Neural progenitor cell (in vitro differentiated cells): ENCODE data around the gene ASZ1. TPM values are rescaled to one million over a fixed set of nuclear protein-coding genes. Genes with fewer than 3 reads are reported as not detected.

Source experiments
- DNase-seq: peaks from one replicate; pipeline ENCODE4 v3.0.0-alpha.2; 2016; ENCODE audit warnings: low spot score
- H2AFZ ChIP-seq: fragments of 200-600 bp; sonication (generic); replicated peaks from 2 replicates; pipeline ENCODE4 v1.6.1; 2016; ENCODE audit warnings: antibody characterized with exemption
- H3F3A ChIP-seq: fragments of 200-600 bp; sonication (generic); 2 replicates; pipeline ENCODE4 v1.6.1; 2016; ENCODE audit warnings: antibody characterized with exemption, low read depth
- H3K27ac ChIP-seq: fragments of 200-600 bp; sonication (generic); 2 replicates; pipeline ENCODE4 v1.5.1; 2016; ENCODE audit warnings: mild to moderate bottlenecking
- H3K27me3 ChIP-seq: fragments of 200-600 bp; sonication (generic); 2 replicates; pipeline ENCODE4 v1.6.1; 2016; ENCODE audit warnings: mild to moderate bottlenecking, moderate library complexity
- H3K36me3 ChIP-seq: fragments of 200-600 bp; sonication (generic); 2 replicates; pipeline ENCODE4 v1.5.1; 2016
- H3K4me1 ChIP-seq: fragments of 200-600 bp; sonication (generic); 2 replicates; pipeline ENCODE4 v1.6.1; 2016; ENCODE audit warnings: mixed run types
- H3K4me2 ChIP-seq: fragments of 200-600 bp; sonication (generic); 2 replicates; pipeline ENCODE4 v1.6.1; 2016
- H3K4me3 ChIP-seq: fragments of 200-600 bp; sonication (generic); 2 replicates; pipeline ENCODE4 v1.5.1; 2016
- H3K79me2 ChIP-seq: fragments of 200-600 bp; sonication (generic); 2 replicates; pipeline ENCODE4 v1.6.1; 2016; ENCODE audit warnings: low read depth
- H3K9ac ChIP-seq: fragments of 200-600 bp; sonication (generic); 2 replicates; pipeline ENCODE4 v1.6.1; 2016
- H3K9me3 ChIP-seq: fragments of 200-600 bp; sonication (generic); 2 replicates; pipeline ENCODE4 v1.5.1; 2016; ENCODE audit warnings: low read depth
- H4K20me1 ChIP-seq: fragments of 200-600 bp; sonication (generic); 2 replicates; pipeline ENCODE4 v1.6.1; 2016; ENCODE audit warnings: low read depth
- H3K27ac Mint-ChIP-seq: 3 replicates; pipeline ENCODE4 v1.8.0; 2021; ENCODE audit warnings: mixed read lengths
- H3K27me3 Mint-ChIP-seq: 2 replicates; pipeline ENCODE4 v1.8.0; 2022; ENCODE audit warnings: low read depth, mild to moderate bottlenecking, inconsistent platforms, moderate library complexity, mixed read lengths; ENCODE audit not compliant: insufficient read depth
- H3K36me3 Mint-ChIP-seq: 3 replicates; pipeline ENCODE4 v1.8.0; 2021; ENCODE audit warnings: mixed read lengths
- H3K4me1 Mint-ChIP-seq: 3 replicates; pipeline ENCODE4 v1.8.0; 2021; ENCODE audit warnings: mixed read lengths
- H3K4me3 Mint-ChIP-seq: 3 replicates; pipeline ENCODE4 v1.8.0; 2021; ENCODE audit warnings: mild to moderate bottlenecking, moderate library complexity, mixed read lengths
- H3K9me3 Mint-ChIP-seq: 3 replicates; pipeline ENCODE4 v1.8.0; 2020; ENCODE audit warnings: mixed read lengths
- EZH2 ChIP-seq: fragments of 200-600 bp; sonication (generic); IDR thresholded peaks from 2 replicates; pipeline ENCODE4 v1.6.1; 2017; ENCODE audit warnings: antibody characterized with exemption, mild to moderate bottlenecking, moderate library complexity
- EZH2phosphoT487 ChIP-seq: fragments of 200-600 bp; sonication (generic); IDR thresholded peaks from 2 replicates; pipeline ENCODE4 v1.6.1; 2017; ENCODE audit warnings: antibody characterized with exemption
- total RNA-seq: library from RNA; depleted of rRNA; stranded (reverse); fragments of >200 nt; gene quantifications from 2 replicates; pipeline ENCODE4 v1.2.3, GENCODE V29; 2015; ENCODE audit warnings: low replicate concordance
- TF ChIP-seq, protein P1 (sequence below): fragments of 200-600 bp; sonication (generic); IDR thresholded peaks from 2 replicates; pipeline ENCODE4 v1.5.1; 2017; ENCODE audit warnings: antibody characterized with exemption, mild to moderate bottlenecking

Gene ASZ1
- total RNA-seq, 1 donor from 2014 or later, result not detected

DNA sequence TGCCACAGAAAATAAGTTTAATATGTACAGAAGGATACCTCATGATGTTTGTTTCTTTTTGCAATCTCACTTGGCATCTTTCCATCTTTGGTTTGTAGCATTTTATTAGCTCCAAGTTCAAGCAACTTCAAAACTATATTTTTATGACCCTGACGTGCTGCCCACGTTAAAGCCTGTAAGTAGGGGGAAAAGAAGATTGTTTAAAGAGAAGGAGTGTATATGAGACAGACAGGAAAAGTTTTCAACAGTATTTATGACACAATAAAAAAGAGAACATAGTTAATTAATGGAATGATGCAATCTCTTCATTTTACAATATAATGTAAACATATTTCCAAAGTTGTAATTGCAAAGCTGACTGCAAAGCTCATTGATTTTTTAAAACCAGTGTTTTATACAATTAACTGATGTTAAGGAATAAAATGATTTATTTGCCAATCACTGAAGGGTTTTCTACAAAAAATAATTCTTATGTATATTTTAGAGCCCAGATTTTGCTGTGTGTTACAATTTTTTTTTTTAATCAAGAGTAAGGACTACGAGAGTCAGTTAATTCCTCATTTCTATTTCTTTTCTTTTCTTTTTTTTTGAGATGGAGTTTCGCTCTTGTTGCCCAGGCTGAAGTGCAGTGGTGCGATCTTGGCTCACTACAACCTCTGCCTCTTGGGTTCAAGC lies 42.5 kb downstream of the ASZ1 start:
- H3K9me3 ChIP-seq, result no peaks in the 10 kb centered on the region
- TF ChIP-seq EZH2, result no peak
- no peak for TF ChIP-seq EZH2phosphoT487
- TF ChIP-seq, protein P1, sequence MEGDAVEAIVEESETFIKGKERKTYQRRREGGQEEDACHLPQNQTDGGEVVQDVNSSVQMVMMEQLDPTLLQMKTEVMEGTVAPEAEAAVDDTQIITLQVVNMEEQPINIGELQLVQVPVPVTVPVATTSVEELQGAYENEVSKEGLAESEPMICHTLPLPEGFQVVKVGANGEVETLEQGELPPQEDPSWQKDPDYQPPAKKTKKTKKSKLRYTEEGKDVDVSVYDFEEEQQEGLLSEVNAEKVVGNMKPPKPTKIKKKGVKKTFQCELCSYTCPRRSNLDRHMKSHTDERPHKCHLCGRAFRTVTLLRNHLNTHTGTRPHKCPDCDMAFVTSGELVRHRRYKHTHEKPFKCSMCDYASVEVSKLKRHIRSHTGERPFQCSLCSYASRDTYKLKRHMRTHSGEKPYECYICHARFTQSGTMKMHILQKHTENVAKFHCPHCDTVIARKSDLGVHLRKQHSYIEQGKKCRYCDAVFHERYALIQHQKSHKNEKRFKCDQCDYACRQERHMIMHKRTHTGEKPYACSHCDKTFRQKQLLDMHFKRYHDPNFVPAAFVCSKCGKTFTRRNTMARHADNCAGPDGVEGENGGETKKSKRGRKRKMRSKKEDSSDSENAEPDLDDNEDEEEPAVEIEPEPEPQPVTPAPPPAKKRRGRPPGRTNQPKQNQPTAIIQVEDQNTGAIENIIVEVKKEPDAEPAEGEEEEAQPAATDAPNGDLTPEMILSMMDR, result no peak
- H3K27me3 ChIP-seq, result no peaks in the 10 kb centered on the region
- Mint-ChIP-seq H3K27ac (no peak overlapping the region), H3K36me3 (no peaks in the 10 kb centered on the region), H3K9me3 (peaks cover 11% of the 10 kb centered on the region), H3K4me1 (no peaks in the 10 kb centered on the region), H3K4me3 (no peak overlapping the region), H3K27me3 (no peaks in the 10 kb centered on the region)
- no peaks in the 10 kb centered on the region for H4K20me1 ChIP-seq
- no peaks in the 10 kb centered on the region for H3K36me3 ChIP-seq
- no peak for DNase-seq
- H3K79me2 ChIP-seq, result no peaks in the 10 kb centered on the region
- H3F3A ChIP-seq, result no peaks in the 10 kb centered on the region
- no peak overlapping the region for H3K4me2 ChIP-seq
- no peak overlapping the region for H2AFZ ChIP-seq
- H3K4me3 ChIP-seq, result no peak overlapping the region
- H3K9ac ChIP-seq, result no peak overlapping the region
- no peaks in the 10 kb centered on the region for H3K4me1 ChIP-seq
- no peak overlapping the region for H3K27ac ChIP-seq

DNA sequence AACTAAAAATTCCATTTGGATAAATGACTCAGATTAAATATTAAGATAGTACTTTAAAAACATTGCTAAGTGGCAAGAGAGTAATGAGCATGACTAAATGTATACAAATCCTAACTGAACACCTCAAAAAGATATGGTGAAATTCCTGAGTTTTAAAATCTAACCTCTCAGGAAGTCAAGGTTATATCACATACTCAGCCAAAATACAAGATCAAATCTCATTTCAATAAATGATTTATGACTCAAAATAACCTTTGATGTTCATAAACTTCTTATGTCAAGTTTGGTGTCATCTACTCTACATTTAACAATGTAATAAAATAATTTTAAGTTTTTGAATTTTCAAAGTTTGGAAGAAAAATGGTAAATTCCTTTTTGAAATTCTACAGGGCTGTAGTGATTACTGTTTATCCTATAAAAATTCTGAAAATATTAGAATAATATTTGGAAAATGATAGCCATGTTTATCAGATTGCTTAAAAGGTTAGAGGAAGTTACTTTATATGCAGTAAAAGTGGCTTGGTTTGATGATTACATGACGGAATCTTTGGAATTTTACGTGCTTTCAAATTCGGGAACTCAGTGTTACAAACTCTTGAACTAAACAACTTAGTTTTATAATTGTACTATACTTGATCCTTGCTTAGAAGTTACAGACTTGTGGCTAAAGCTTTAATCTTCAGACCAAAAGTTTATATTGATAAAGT lies 43.7 kb downstream of the ASZ1 start:
- H3K4me3 Mint-ChIP-seq, result no peak overlapping the region
- no peaks in the 10 kb centered on the region for H3K27me3 Mint-ChIP-seq

DNA sequence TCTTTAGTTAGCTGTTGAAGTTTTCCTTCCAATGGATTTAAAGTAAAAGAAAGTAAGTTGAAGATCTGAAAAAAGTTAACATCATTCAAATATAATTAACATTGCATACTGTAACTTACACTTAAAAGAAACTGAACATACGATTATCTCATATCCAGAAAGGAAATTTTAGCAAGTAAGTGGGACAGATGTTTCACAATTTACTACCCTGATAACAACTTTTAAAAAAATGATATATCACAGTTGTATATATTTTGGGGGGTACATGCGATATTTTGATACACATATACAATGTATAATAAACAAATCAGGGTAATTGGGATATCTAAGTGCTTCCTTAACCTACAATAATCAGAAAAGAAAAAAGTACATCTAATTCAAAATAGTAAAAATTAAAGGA lies 44.2 kb downstream of the ASZ1 start:
- TF ChIP-seq, protein P1, result no peak
- no peak for TF ChIP-seq EZH2phosphoT487
- TF ChIP-seq EZH2, result no peak
- Mint-ChIP-seq H3K9me3 (peaks cover 2% of the 10 kb centered on the region), H3K27me3 (no peaks in the 10 kb centered on the region), H3K27ac (no peak overlapping the region), H3K36me3 (no peaks in the 10 kb centered on the region), H3K4me1 (no peaks in the 10 kb centered on the region), H3K4me3 (no peak overlapping the region)
- H3F3A ChIP-seq, result no peaks in the 10 kb centered on the region
- H3K36me3 ChIP-seq, result no peaks in the 10 kb centered on the region
- H3K79me2 ChIP-seq, result no peaks in the 10 kb centered on the region
- no peaks in the 10 kb centered on the region for H3K9me3 ChIP-seq
- no peaks in the 10 kb centered on the region for H3K27me3 ChIP-seq
- H3K27ac ChIP-seq, result no peak overlapping the region
- H3K4me2 ChIP-seq, result no peak overlapping the region
- no peaks in the 10 kb centered on the region for H3K4me1 ChIP-seq
- H3K4me3 ChIP-seq, result no peak overlapping the region
- no peaks in the 10 kb centered on the region for H4K20me1 ChIP-seq
- no peak overlapping the region for H3K9ac ChIP-seq
- no peak overlapping the region for H2AFZ ChIP-seq
- DNase-seq, result no peak

More for the DNA sequence above, 43.7 kb downstream of the ASZ1 start:
- no peak for DNase-seq
- TF ChIP-seq EZH2phosphoT487, result no peak
- TF ChIP-seq, protein P1, result no peak
- TF ChIP-seq EZH2, result no peak
- H3K36me3 Mint-ChIP-seq, result no peaks in the 10 kb centered on the region
- no peak overlapping the region for H3K9ac ChIP-seq
- no peaks in the 10 kb centered on the region for H3K79me2 ChIP-seq
- no peaks in the 10 kb centered on the region for H3K9me3 ChIP-seq
- no peaks in the 10 kb centered on the region for H3K27me3 ChIP-seq
- H3K4me1 Mint-ChIP-seq, result no peaks in the 10 kb centered on the region
- H3K4me1 ChIP-seq, result no peaks in the 10 kb centered on the region
- no peaks in the 10 kb centered on the region for H4K20me1 ChIP-seq
- H3K9me3 Mint-ChIP-seq, result peaks cover 6% of the 10 kb centered on the region
- no peak overlapping the region for H2AFZ ChIP-seq
- H3K4me3 ChIP-seq, result no peak overlapping the region
- H3K4me2 ChIP-seq, result no peak overlapping the region
- H3K36me3 ChIP-seq, result no peaks in the 10 kb centered on the region
- H3K27ac ChIP-seq, result no peak overlapping the region
- H3F3A ChIP-seq, result no peaks in the 10 kb centered on the region
- H3K27ac Mint-ChIP-seq, result no peak overlapping the region
